Fibroblast of mammary gland (primary cell): ENCODE data around the gene SLC38A9.
A peak's percentile ranks its signal among the peaks of the same experiment; 100 is the strongest.
"Not testable (repeated sequence)": the region's sequence is repeated elsewhere in the genome, so short reads cannot be mapped to it uniquely, and the experiment has no call there.

Experiments used
- DNase-seq: peaks from one replicate; pipeline ENCODE4 v3.0.0-alpha.2; 2010; ENCODE audit warnings: low read depth
- H3K4me3 ChIP-seq: 2 replicates; pipeline ENCODE4 v1.5.1; 2011; ENCODE audit warnings: low read depth, mild to moderate bottlenecking, low read length, moderate library complexity; ENCODE audit not compliant: control insufficient read depth
- CTCF ChIP-seq: conservative IDR thresholded peaks from 2 replicates; pipeline ENCODE4 v1.5.1; 2011; ENCODE audit warnings: low read depth, low read length, inconsistent platforms; ENCODE audit not compliant: control insufficient read depth, insufficient read depth

The SLC38A9 gene

GRCh38 chr5:55720188-55720703, 8.1 kb upstream of the SLC38A9 start:
- DNase-seq, result no peak
- H3K4me3 ChIP-seq, result no peak overlapping the region
- no peak for TF ChIP-seq CTCF

DNA sequence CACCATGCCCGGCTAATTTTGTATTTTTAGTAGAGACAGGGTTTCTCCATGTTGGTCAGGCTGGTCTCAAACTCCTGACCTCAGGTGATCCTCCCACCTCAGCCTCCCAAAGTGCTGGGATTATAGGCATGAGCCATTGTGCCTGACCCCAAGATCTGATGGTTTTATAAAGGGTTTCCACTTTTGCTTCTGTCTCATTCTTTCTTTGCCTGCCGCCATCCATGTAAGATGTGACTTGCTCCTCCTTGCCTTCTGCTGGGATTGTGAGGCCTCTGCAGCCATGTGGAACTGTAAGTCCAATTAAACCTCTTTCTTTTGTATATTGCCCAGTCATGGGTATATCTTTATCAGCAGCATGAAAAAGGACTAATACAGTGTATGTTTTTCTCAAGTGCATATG, 6.9 kb upstream of the SLC38A9 start:
- H3K4me3 ChIP-seq, DNase-seq: not testable (repeated sequence)

DNA sequence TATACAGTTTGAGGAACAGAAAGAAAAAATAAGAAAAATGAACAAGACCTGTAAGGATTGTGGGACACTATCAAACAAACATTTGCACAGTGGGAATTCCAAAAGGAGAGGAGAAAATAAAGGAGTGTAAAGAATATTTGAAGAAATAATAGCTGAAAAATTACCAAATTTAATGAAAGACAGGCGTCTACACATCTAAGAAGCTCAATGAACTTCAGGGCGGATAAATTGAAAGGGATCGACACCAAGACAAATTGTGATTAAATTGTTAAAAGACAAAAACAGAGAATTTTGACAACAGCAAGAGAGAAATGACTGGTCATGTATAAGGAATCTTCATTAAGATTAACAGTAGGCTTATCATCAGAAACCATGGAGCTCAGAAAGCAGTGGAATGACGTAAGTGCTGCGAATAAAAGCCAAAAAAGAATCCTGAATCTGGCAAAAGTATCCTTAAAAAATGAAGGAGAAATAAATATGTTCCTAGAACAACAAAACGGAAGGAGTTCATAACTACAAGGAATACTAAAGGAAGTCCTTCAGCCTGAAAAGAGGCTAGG, 3.5 kb upstream of the SLC38A9 start:
- TF ChIP-seq CTCF, result no peak
- DNase-seq, result no peak
- H3K4me3 ChIP-seq, result no peak overlapping the region

DNA sequence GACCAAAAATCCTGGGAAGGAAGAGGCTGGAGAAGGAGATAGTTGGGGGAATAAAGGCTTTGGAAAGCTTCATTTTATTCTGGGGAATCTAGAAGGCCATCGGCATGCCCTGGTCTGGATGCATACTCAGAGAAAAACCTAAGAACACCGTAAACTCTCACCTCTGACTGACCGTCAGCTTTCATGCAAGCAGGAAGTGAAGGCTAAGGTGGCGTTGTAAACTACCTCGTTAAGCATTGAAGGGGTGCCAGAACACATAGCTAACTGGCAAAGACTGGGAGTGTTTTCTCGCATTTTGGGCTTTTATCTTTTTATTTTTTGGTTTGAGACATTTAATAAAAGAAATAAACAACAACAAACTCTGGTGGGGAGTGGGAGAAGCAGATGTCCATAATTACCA, 2.6 kb upstream of the SLC38A9 start:
- H3K4me3 ChIP-seq, result no peak overlapping the region
- TF ChIP-seq CTCF, result no peak
- no peak for DNase-seq

- no peak for DNase-seq
- TF ChIP-seq CTCF, result peak; percentile 9
- H3K4me3 ChIP-seq, result no peak overlapping the region
These were observed 2.2 kb upstream of the SLC38A9 start for GRCh38 chr5:55714339-55714738.

- H3K4me3 ChIP-seq, result no peak overlapping the region
- no peak for DNase-seq
- no peak for TF ChIP-seq CTCF
These were observed 1.7 kb upstream of the SLC38A9 start for GRCh38 chr5:55713871-55714270.

DNA sequence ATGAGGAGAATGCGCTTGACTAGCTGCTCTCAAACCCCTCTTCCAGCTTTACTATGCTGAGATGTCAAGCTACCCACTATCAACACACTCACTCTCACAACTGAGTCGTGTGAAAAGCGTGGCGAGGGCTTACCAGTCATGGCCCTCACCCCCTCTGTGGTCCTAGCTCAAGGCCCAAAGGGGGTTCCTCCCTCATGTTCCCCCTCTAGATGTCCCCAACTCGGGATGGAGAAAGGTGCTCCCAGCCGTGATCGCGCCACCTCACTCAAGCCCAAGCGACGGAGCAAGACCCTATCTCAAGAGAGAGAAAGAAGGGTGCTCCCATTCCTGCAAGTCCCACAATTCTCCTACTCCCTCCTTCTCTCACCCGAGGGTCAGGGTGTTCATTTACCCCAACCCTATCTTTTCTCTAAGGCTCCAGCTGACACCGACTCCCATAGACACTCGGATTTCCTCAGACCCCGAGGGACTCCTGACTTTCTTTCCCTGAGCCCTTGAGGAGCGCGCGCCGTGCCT, 559 bp downstream of the SLC38A9 start:
- no peak for TF ChIP-seq CTCF
- H3K4me3 ChIP-seq, result peak overlapping the region; percentile 99
- DNase-seq, result no peak
